Right ventricle myocardium inferior (tissue), 1 donor: ENCODE results near the gene FAM222A. TPM values are rescaled to one million over a fixed set of nuclear protein-coding genes. Genes with fewer than 3 reads are reported as not detected.
"Not testable (repeated sequence)": the region's sequence is repeated elsewhere in the genome, so short reads cannot be mapped to it uniquely, and the experiment has no call there.

Source experiments
- ATAC-seq: fragments of 200-7000 bp; cut with Tn5 transposase; one replicate; pipeline ENCODE4 v1.9.1; 2020; ENCODE audit warnings: mild to moderate bottlenecking, moderate library complexity
- DNase-seq: peaks from one replicate; pipeline ENCODE4 v3.0.0; 2021; ENCODE audit errors: missing footprints
- intact Hi-C: fragments of 100-400 bp; cut with DNase I; formaldehyde crosslinking; loops from one replicate; pipeline ENCODE4 v1.11.0; 2022
- total RNA-seq: library from RNA; stranded (reverse); fragmentation: NEBNext Ultra II Directional; extraction: Animal tissue kit (Norgen Biotek cat#: 25700); gene quantifications from one replicate; pipeline ENCODE4 v1.2.1, GENCODE V29; 2021
- donor health status: DM: no; HTN: yes; CAD: no; lungs with severe emphysema.

Gene FAM222A
- total RNA-seq, 1 donor from 2014 or later, result 27.4 TPM

DNA sequence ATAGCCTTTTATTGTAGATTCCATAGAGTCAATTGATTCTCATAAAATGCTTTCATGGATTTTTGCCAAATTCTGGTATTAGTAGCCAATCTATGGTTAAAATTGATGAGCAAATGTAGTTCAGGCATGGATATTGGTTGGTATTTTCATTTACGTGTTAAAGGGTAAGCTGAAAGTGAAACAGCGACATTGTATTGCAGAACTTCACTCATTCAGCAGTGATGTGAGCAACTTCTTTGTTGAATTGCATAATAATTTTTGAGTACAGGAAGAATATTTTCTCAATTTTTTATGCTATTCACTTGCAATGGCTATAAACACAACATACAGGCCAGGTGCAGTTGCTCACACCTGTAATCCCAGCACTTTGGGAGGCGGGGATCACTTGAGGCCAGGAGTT lies 24.2 kb upstream of the FAM222A start:
- intact Hi-C loops, result no loop called here
- ATAC-seq (no peak), DNase-seq (no peak)

DNA sequence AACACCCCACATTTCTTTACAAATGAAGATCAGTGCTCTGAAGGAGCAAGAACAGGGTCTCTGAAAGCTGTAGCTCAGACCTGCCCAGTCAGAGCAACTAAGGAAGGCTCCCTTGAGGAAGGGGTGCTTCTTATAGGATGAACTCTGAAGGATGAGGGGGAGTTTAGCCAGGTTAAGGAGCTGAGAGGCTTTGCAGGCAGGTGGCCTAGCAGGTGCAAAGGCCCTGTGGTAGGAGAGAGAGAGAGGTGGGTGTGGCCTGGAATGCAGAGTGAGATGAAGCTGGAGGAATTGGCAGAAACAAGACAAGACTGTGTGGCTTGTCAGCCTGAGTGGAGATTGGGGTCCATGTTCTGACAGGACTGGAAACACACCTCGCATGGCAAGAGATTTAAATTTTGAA lies 20.5 kb upstream of the FAM222A start:
- intact Hi-C loops, result no loop called here
- DNase-seq (no peak), ATAC-seq (no peak)

GRCh38 chr12:109693653-109694600 lies 19.7 kb upstream of the FAM222A start:
- intact Hi-C loops, result no loop called here
- DNase-seq (no peak), ATAC-seq (no peak)

- intact Hi-C loops, ATAC-seq, DNase-seq: not testable (repeated sequence)
Observed at GRCh38 chr12:109694629-109695028, 19.0 kb upstream of the FAM222A start.

GRCh38 chr12:109695416-109695815 lies 18.2 kb upstream of the FAM222A start:
- no peak for ATAC-seq
- DNase-seq, result no peak
- intact Hi-C loops, result no loop called here

DNA sequence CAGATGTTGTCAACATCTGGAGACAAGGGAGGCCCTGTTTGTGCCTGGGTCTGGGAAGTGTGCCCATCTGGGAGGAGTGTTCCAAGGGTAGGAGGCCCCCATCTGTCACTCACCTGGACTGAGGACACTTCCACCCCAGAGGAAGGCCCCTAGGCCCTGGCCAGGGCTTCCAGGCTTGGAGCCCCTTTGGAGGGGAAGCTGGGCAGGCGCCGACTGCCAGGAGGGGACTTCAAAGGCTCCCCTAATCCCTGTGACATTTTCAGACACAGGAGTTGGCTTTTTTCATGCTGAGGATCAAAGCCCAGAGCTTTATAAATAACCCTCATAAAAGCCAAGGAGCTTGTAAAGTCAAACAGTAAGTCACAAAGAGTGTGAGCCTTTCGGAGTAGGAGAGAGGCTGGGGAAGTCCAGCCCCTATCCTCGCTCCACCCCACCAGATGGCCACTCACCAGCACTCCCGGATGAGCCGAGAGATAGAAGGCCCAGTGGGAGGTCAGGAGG lies 17.6 kb upstream of the FAM222A start:
- intact Hi-C loops, result no loop called here
- ATAC-seq (no peak), DNase-seq (no peak)

DNA sequence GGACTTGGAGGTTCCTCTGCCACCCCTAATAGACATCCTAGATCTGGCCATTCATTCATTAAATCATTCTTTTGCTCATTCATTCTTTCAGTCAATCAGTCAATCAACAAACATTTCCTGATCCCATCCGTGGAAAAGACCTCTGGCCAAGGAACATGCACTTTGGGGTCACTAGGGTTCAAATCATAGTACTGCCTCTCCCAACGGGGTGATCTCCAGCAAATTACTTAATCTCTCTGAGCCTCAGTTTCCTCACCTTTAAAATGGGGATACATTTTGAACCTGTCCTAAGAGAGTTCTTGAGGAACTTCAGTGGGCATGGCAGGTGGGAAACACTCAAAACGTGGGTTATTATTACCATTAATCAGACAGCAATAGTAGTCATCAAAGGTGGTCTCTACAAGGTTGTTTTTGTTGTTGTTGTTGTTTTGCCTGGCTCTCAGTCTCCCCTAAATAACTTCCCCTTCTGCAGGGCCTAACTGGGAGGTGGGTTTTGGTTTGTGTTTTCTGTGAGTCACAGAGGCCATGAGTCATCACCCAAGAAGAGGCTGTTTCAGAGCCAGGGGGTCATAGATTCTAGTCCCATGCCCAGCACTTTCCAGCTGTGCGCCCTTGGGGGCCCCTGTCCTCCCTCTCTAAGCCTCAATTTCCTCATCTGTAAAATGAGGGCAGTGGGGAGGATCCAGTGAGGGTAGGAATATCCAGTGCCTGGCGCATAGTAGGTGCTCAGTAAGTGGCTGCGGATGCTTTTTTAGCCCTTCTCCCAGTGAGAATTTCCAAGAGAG lies 16.9 kb upstream of the FAM222A start:
- DNase-seq (no peak), ATAC-seq (no peak)
- intact Hi-C loops, result no loop called here

GRCh38 chr12:109697270-109697553 lies 16.4 kb upstream of the FAM222A start:
- intact Hi-C loops, result no loop called here
- DNase-seq (no peak), ATAC-seq (no peak)

DNA sequence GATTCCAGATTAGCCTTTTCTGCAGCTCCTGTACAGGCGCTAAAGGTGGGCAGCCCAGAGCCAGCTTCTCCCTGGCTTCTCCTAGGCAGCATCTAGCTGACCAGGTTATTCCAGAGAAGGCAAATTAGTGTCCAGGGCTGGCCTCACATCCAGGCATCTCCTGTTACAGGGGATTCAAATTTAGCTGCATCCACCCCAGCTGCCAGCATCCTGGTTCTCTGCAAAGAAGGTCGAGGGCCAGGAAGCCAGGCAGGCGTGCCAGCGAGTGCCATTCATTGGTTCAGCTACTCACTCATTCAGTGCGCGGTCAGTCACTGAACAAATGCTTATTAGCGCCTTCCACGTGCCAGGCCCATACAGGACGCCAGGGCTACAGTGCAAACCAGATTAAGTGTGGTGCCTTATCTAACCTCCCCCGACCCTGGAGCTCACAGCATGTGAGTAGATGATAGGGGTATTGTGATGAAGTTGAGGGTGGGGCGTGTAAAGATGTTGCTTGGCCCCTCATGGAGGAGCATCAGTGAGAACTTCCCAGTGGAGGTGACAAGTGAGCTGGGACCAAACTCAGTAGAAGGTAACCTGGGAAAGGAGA lies 15.7 kb upstream of the FAM222A start:
- ATAC-seq (no peak), DNase-seq (no peak)
- intact Hi-C loops, result no loop called here

- intact Hi-C loops, result no loop called here
- no peak for ATAC-seq
- no peak for DNase-seq
Observed at GRCh38 chr12:109698820-109699219, 14.8 kb upstream of the FAM222A start.

- no peak for ATAC-seq
- intact Hi-C loops, result no loop called here
Observed at GRCh38 chr12:109701064-109701463, 12.6 kb upstream of the FAM222A start.

GRCh38 chr12:109702111-109702841 lies 11.3 kb upstream of the FAM222A start:
- ATAC-seq, result no peak
- DNase-seq, result no peak
- intact Hi-C loops, result no loop called here

More at GRCh38 chr12:109701064-109701463, 12.6 kb upstream of the FAM222A start:
- DNase-seq, result no peak

DNA sequence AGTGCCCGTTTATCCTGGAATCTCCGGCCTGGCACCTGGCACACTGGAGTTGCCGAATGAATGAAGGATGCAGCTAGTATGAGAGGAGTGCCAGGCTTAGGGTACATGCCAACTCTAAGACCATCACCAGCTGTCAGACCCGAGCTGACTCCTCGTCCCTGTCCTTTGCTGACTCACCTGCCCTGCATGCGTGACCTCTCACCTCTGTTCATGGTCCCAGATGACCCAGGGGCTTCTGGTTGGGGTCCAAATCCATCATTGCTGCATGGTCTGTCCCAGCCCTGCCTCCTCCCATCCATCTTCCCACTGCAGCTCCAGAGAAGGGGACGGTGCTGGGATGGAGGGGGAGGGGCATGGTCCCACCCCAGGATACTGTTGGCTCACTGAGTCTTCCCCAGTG lies 9.9 kb upstream of the FAM222A start:
- ATAC-seq, result no peak
- no peak for DNase-seq

DNA sequence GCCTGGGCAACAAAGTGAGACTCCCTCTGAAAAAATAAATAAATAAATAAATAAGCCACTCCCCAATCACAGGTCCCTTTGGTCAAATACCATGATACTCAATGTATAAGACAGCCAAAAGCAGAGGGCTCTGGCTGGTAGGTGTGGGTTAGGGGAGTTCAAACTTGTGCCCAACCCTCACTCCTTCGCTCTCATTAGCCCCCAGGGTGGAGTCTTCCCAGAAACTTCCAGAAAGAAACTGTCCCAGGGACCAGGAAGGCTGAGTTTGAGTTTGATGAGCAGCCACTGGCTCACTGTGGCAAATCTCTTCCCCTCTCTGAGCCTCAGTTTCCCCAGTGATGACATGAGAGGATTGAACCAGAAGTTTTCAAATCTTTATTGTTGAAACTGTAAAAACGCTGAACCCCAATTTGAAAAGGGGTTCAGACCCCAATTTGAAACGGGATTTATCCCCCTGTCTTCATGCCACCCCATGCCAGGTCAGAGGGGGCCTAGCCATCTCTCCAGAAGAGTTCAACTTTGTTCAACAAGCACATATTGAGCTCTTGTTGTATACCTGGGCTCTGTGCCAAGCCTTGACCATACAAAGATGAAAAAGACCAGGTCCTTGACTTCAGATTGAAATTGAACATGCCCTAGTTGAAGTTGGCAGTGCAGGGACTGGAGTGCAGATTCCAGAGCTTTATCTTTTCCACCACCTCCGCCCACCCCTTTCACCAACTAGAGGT lies 9.1 kb upstream of the FAM222A start:
- ATAC-seq, result no peak
- intact Hi-C loops, result no loop called here
- DNase-seq, result no peak

More for the DNA sequence above, 9.9 kb upstream of the FAM222A start:
- intact Hi-C loops, result no loop called here

GRCh38 chr12:109705291-109705690 lies 8.3 kb upstream of the FAM222A start:
- ATAC-seq (no peak), DNase-seq (no peak)
- intact Hi-C loops, result no loop called here

GRCh38 chr12:109706398-109706746 lies 7.3 kb upstream of the FAM222A start:
- no peak for ATAC-seq
- intact Hi-C loops, result no loop called here
- no peak for DNase-seq

DNA sequence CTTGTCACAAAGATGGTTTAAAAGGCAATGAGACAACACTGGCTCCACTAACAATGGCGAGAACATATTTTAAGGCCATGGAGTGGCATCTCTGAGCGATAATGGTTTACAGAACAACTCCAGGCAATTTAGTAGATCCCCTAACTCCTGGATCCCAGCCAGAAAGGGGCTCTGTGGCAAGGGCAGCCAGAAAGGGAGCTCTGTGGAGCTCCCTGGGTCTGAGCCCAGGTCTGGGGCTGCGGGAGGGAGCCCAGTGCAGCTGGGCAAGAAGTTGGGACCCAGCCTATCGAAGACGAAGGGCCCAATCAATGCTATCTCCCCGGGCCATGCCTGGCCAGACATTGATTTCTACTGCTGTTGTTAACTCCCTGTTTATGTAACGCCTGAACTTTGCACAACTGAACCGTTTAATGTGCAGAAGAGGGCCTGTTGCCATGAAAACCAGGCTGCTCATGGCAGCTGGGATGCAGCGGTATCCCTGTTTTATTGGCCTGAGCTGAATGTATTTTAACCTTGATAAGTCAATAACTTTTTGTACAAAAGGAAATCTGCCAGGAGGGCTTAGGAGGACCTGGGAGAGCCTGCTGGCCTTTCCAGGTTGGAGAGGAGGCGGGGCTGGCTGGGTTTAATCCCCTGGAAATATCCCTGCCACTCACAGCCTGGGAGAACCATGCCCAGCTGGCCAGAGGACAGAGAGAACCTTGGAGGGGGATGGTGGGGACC lies 6.7 kb upstream of the FAM222A start:
- DNase-seq, result no peak
- intact Hi-C loops, result no loop called here
- ATAC-seq, result no peak

DNA sequence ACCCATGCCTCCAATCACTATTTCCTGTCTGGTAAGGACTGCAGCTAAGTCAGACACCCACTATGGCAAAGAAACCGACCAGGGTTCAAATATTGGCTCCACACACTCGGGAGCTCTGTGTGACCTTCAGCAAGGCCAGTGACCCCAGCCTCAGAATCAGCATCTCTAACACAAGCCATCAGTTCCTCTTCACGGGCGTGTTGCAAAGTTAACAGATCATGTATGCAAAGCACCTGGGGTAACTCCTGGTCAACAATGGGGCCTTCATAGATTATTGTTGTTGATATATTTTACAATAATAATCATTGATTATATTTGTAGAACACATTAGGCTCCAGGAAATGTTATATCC lies 6.2 kb upstream of the FAM222A start:
- intact Hi-C loops, result no loop called here
- ATAC-seq, result no peak

More for the DNA sequence above, 6.2 kb upstream of the FAM222A start:
- no peak for DNase-seq
